Measurements from ENCODE around the gene LDLRAD4.

LDLRAD4 gene

DNA sequence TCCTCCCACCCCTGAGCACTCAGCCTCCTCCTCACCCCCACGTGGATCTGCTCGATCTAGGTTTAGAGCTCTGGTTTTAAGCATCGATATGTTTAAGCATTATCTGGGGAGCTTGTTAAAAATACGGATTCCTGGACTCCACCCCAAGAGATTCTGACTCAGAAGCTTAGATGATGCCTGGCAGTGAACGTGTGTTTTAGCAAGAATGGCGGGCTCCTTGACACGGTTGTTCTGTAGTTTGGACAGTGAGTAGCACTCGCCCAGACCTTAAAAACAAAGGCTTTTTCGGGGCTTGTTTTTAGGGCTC, 47.3 kb downstream of the LDLRAD4 start:
- DNase-seq (ENCODE audit: low read depth) = no peak

DNA sequence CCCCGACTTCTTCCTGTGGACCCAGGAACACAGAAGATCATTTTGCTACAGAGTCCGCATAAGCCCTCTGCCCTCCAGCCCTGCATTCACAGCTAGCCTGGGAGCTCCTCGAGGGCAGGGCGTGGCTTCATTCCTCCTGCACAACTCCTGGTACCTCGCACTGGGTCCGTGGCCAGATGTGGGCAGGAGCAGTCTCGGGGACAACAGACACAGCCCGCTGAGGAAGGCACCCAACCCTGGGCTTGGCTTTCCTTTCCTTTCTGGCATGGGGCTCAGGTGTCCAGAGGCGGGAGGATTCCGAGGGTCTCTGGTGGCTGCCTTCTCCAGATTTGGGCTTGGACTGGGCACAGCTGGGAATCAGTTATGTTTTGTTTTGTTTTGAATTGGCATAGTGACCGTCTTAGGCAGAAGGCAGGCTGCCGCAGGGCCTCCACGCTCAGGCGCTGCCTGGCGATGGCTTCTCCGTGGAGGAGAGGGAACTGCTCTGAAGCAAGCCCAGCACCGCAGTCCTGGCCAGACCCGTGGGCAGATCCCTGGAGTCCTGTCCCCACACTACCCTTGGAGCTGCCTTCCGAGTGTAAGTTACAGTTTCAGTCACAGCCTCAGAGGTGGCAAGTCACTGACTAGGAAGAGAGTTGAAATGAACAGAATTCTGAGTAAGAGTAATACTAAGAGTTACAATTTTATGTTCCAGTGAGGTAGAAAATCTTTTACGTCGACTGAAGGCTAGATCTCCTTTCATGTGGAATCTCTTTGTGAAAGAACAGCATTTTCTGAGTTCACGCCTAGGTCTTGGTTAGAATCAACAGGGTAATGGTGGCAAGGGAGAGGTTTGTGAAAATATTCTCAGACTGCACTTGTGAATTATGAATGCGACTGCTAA, 47.9 kb downstream of the LDLRAD4 start:
- no peak for DNase-seq (ENCODE audit: low read depth)

DNA sequence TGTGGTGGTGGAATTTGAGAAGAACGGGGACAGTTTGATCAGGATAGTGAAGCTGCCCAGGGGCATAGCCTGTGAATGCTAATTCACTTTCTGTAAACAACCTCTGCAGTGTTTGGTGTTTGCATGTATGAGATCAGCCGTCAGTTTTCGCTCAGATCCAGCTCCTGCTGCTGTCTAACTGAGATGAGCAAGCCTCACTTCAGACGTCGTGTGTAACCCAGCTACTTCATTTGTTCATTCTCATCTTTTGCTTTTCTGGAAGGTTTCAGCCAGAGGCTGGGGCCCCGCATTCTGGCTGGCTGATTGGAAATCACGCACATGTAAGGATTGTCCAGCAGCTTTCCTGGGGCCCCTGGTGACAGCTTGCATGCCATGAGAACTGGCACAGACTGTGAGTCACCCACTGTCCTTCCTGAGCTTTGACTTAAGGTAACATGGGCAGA, 48.9 kb downstream of the LDLRAD4 start:
- DNase-seq (ENCODE audit: low read depth) = no peak

DNA sequence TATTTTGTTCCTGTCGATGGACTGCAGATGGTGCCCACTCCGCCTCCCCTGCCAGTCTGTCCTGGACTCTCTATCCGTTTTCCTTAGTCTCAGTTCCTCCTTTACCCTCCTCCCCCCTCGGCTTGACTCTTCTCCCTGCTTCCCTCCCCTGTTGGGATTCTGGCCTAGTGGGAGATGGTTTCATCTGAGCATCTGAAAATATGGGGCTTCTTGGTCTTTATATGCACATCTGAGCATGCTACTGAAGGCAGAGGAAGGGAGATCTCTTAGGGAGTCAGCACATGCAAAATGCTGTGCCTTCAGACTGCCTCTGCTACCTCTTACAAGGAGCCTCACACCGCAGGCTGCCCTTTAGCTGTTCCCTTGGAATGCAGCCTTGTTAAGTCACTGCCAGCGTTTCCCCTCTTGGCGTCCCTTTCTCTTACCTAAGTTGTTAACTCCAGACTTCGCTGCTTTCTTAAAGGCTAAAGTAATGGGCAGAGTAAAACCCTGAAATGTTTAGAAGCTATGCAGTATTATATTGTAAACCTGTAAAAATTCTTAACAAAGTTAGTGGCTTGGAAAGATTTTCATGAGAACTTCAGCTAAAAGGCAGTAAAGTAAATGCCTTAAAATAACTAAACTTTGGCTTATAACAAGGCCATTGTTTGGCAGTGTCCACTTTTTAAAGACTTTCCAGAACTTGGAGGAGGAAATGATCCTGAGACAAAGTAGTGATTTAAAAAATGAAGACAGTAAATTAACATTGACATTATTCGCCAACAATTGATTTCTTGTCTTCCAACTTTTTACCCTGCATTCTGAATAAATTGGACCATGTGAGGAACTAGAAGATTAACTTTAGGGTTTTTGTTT, 49.8 kb downstream of the LDLRAD4 start:
- no peak for DNase-seq (ENCODE audit: low read depth)

DNA sequence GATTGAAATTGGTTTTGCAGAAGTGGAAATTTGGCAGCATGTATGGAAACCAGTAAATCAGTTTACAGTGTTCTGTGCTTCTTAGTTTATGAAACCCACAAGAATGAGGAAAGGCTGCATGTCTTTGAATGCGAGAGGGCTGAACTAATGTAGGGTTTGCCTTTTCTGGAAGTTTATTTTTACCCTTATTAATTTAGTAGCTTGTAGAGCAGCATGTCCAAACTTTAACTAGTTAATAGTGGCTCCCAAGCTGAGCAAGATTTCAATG, 50.4 kb downstream of the LDLRAD4 start:
- DNase-seq (ENCODE audit: low read depth) = no peak

DNA sequence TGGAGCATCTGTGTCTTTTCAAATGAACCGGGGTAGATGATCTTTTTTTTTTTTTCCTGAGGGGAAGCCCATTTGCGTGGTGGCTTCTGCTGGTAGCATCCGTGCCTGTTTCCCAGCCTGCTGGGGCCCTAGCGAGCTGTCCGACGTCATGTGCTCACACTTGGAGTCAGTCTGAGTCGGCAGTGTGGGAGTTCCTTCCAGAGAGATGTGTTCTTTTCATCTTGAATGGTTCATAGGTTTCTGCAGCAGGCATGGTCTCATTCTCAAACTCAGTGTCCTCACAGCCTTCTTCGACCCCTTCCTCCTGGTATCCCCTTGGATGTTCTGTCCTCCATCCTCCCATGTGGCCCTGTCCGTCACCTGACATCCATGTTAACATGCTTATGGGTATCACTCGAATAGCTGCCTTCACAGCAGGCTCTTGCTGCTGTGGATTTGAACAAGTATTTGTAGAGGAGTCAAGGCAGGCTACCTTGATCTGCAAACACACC, 51.0 kb downstream of the LDLRAD4 start:
- DNase-seq (ENCODE audit: low read depth) = no peak

DNA sequence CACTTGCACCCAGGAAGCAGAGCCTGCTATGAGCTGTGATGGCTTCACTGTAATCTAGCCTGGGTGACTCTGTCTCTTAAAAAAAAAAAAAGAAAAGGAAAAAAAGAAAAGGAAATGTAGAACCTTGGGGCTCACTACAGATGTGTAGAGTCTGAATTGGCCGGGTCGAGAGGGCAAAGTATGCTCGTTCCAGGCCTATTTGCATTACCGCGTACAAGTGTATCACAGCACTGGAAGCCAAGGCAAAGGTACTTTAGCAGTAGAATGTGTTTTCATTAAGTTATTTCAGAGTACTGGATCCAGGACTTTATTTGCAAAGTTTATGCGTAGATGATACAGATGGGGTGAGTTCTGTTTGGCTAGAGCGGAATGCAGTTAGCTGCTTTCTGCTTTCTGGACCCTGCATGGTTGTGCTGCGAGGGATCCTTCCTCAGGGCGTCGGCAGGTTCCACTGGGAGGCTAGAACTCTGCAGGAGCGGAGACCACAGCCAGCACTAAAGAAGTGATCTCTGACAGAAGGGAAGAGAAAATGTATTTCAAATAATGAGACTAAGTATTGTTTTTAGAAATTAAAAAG, 51.8 kb downstream of the LDLRAD4 start:
- DNase-seq (ENCODE audit: low read depth) = no peak

DNA sequence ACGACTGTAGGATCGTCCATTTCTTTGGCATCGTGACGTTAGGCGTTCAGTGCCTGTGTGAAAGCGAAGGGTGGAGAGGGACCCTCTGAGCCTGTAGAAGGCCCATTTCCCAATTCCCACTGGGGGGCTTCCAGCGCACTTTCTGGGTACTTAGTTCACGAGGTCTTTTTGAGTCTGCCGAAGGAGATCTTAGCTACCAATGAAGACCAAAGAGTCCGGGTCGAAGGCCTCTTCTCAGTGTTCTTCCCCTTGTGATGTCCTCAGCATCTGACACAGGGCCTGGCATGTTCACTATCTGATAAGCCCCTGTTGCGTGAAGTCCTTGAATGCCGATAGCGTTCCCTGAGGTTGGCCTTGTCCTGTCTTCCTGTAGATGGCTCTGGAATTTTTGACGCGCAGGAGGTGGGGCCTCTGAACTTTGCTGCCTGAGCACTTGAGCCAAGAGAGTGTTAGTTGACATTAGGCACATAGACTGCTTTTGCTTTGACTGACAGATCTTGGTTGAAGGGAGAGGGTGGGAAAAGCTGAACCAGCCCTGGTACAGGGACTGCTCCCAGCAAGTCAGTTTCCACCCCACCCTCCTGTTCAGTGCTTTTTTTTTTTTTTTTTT, 52.8 kb downstream of the LDLRAD4 start:
- DNase-seq (ENCODE audit: low read depth) = no peak

DNA sequence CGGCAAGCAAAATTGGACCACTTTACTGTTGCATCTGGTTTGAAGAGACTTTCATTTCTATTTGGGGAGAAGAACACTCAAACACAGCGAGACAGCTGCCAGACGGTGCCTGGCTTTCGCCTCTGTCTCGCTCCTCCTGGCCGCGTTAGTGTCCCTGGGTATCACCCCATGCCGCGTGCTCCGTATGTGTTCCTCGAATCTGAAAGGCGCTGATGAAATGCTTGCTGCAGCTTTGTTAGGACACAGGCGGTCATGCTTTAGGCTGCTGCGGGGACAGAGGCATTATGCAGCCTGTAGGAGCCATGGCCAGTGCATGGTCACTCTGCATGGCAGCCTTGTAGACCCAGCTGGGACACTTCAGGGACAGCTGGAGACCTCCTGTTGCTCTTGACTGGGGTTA, 53.9 kb downstream of the LDLRAD4 start:
- DNase-seq (ENCODE audit: low read depth) = no peak

DNA sequence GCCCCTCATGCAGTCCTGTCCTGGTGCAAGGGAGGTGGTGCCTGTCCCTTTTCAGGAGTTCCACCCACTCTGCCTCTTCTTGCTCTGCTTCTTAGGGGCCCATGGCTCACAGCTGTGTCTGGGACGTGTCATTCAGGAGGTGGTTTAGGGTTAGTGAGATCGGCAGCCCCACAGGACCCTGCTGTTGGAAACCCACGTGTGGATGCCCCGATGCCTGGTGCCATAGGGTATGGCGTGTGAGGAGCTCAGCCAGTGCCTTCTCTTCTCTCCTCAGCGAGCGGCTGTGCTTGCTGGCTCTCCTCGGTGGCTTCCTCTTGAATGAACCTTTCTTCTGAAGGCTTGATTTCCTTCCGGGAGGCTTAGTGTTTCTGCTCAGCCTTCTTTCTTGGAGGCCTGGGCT, 55.2 kb downstream of the LDLRAD4 start:
- no peak for DNase-seq (ENCODE audit: low read depth)

DNA sequence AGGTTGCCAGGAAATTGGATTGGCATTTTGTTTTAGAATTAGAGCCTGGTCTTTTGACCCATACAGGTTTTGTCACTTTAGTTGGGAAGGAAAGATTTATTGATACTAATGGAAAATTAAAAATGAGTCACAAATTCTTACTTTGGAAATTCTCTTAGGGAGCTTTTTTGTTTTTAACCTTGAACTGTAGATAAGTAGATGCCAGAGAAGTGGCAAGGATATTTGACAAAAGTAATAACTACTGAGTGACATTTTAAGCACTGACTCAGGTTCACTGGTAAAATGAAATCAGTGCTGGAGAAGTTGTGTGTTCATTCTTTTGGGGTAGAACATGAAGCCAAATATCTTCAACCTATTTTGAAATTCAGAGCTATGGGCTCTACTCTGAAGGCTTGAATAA, 56.5 kb downstream of the LDLRAD4 start:
- no peak for DNase-seq (ENCODE audit: low read depth)

DNA sequence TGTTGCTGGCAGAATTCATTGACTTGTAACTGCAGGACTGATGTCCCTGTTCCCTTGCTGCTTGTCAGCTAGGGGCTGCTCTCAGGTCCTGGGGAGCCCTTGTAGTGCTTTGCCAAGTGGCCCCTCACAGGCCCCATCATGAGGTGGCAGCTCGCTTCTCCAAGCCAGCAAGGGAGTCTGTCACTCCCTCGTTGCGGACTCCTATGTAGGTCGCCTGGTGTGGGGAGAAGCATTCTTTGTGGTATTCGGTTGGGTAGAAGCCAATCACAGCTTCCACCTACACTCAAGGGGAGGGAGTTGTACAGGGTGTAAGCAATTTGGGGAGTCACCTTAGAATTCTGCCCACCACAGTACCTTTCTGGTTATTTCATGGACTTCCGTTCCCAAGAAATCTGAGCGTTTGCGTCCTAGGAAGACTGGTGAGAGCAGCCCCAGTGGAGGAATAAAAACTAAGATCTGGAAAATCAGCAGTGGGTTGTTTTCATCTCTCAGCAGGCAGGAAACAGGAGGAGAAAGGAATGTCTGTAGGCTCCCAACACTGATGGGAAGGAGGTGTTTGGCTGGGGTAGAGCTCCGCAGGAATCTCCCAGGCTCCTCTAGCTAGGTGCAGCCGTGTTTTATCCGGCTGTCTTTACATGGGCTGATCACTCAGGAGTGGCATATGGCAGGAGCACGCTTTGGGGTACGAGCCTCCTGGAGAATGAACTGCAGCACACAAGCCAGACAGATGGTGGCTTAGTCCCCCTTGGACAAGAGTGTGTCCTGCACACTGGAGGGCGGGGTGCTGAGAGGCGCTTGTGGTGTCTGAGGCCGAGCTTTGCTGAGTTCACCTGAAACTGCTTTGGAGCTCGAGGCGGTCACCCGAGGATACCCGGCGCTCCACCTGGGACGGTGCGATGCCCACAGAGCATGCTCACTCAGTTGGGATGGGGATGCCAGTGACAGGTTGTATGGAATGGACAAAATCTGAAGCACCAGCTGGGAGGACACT, 58.3 kb downstream of the LDLRAD4 start:
- DNase-seq (ENCODE audit: low read depth) = no peak

DNA sequence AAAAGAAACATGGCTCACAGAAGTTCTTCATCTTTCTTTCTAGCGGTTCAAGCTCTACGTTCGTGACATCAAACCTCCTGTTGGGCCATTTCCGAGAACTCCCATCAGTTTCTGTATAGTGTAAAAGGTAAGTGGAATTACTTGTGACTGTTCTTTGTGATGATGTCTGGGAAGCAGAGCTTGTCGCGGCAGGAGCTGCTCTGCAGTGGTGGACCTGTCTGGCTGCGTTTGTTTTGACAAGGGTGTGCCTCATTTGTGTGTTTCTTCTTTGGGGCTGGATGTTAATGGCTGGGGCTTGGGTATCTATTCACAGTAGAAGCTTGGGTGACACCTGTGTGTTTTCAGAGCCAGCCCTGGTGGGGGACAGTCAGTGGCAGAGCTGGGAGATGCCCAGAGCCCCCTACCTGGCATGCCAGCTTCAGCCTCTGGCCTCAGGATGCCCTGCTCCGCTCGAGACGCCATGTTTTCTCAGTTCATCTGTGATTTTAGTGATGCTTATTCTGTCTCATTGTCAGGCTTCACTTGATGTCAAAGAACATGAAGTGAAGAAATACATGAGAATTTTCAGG, 59.6 kb downstream of the LDLRAD4 start:
- DNase-seq (ENCODE audit: low read depth) = no peak

DNA sequence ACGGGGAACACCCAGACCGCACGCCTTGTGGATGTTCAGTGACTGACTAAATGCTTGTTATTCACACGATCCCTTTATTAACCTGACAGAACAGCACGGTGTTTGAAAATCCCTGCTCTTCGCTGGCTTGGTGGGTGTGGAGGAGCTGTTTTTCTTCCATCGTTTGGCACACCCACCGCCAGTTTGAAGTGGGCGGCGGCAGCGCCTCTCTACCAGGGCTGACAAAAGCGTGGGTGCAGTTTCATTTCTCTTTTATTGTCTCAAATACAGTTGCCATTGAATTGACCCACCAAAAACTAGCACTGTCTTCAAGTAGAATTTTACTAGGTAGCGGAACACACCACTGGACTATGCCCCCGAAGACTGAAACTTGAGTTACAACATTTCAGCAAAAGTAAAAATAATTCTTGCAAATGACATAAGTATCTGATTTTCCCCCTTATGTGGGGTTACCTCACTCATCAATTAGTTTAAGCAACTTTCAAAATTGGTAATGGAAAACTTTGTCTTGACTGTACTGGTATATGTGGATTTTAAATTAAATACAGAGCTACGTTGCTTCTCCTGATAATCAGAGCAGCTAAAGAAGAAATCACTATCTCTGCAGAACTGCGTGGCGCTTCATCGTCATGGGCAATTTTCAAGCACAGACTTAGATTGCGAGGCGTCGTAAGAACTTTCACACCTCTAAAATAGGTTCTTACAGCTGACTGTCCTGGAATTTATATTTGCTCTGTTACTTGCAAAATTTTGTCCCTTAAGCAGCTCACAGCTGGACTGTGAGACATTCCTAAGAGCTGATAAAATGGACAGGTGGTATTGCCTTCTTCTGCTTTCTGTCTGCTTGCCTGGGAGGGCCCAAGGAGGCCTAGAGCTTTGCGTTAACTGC, 60.9 kb downstream of the LDLRAD4 start:
- no peak for DNase-seq (ENCODE audit: low read depth)

DNA sequence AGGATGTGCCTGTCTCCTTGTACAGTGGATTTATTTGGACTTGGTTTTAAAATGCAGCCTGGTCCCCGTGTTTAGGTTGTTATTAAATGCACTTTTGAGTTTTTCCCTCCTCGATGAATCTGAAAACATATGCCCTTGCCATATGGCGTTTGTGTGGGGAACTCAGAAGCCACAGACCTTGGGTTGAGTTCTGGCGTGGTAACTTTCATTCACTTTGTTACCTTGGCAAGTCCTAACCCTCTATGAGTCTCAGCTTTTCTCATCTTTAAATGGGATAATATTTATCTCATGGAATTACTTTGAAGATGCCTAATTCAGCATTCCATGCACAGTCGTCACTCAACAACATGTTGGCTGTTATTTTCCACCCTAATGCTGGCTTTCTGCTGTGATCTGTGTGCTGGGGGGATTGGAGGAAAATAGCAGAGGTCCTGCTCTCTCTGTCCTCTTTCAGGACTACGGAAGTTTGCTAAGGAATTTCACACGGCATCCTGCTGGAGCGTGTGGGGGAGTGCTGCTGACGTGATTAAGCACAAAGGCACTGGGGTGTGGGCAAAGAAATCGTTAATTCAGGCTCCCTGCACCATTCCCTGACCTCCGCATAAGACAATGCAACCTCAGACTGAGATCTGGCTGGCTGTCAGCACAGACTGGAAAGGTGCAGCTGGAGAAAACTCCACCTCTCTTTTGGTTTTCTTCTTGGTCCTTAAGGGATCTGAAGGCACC, 61.7 kb downstream of the LDLRAD4 start:
- no peak for DNase-seq (ENCODE audit: low read depth)

DNA sequence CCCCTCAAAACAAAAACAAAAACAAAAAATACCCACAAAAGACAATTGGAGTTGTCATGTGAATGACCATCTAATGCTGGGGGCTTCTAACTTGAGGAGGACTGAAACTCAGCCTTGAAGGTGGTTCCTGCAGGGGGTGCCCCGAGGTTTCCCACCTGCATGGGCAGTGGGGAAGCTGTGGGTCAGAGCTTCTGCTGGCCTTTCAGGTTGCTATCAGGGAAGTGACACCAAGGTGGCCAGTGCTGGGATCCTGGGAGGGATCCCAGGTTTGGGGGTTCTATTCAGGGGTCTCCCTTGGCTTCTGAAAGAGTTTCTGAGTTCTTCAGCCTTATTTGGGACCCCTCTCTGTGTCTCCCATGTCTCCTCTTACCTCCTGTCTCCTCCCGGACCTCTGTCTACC, 62.8 kb downstream of the LDLRAD4 start:
- DNase-seq (ENCODE audit: low read depth) = no peak

DNA sequence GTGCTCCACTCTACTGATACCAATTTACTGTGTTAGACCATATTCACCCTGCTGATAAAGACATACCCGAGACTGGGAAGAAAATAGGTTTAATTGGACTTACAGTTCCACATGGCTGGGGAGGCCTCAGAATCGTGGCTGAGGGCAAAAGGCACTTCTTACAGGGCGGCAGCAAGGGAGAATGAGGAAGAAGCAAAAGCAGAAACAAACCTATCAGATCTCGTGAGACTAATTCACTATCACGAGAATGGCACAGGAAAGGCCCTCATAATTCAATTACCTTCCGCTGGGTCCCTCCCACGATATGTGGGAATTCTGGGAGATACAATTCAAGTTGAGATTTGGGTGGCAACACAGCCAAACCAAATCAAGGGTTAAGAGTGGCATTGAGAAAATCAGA, 65.2 kb downstream of the LDLRAD4 start:
- no peak for DNase-seq (ENCODE audit: low read depth)

DNA sequence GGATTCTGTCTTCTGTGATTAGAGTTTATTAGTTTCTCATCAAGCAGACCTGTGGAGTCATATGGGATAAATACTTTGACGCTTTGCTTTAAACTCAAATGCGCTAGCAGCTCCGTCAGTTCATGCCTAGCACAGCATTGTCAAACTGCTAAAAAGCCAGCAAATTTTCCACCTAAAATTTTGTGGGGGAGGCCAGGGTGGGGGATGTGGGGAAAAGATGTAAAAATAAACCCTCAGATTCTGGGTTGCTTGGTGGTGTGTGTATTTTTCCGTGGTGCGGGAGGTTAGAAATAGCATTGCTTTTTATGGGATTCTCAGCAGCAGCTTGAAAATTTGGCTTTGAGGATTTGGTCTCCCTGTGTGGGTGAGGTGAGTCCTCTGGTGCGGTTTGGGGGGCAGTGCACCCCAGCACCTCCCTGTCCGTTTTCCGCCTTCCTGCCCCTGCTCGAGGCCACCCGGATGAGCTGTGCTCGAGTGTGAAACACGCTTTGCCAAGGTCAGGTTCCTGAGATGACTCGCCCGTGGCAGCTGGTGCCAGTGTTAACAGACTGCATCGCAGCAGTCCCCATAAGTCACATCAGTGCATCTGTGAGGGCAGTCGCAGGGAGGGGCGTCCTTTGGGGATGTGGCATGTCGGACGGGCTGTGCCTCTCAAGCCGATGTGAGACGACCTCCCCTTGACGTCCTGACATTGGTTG, 65.9 kb downstream of the LDLRAD4 start:
- no peak for DNase-seq (ENCODE audit: low read depth)

DNA sequence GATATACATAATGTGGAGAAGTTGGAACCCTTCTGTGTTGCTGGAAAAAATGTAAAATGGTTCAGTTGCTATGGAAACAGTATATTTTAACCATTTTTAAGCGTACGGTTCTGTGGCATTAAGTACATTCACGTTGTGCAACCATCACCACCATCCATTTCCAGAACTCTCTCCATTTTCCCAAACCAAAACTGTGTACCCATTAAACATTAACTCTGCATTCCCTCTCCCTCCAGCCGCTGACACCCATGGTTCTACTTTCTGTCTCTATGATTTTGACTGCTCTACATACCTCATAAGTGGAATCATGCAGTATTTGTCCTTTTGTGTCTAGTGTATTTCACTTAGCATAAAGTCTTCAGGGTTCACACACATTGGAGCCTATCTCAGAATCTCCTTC, 67.3 kb downstream of the LDLRAD4 start:
- DNase-seq (ENCODE audit: low read depth) = no peak
